RPMI8226 (cell line): ENCODE results near the gene TRIM52.

Source experiments
- DNase-seq: peaks from one replicate; pipeline ENCODE4 v3.0.0-alpha.2; 2015

The TRIM52 gene

GRCh38 chr5:181255836-181256578 lies 4.9 kb downstream of the TRIM52 start:
- no peak for DNase-seq

GRCh38 chr5:181255276-181255675 lies 5.7 kb downstream of the TRIM52 start:
- DNase-seq, result no peak

- peak; percentile 8 for DNase-seq
Observed at GRCh38 chr5:181248277-181248676, 12.7 kb downstream of the TRIM52 start.

- DNase-seq, result peak; percentile 84
Observed at GRCh38 chr5:181246276-181247049, 14.5 kb downstream of the TRIM52 start.

- DNase-seq, result peak; percentile 43
Observed at GRCh38 chr5:181245427-181246275, 15.3 kb downstream of the TRIM52 start.

- peak; percentile 92 for DNase-seq
Observed at GRCh38 chr5:181243564-181244343, 17.2 kb downstream of the TRIM52 start, which contains the start of gene RACK1. Gene RACK1 (minus strand): TSS chr5:181243906. CDS start chr5:181243800, 106 bp downstream.

GRCh38 chr5:181243018-181243563 lies 17.9 kb downstream of the TRIM52 start:
- peak; percentile 29 for DNase-seq

- DNase-seq, result no peak
Observed at GRCh38 chr5:181242031-181242451, 18.9 kb downstream of the TRIM52 start.

- DNase-seq, result peak; percentile 59
Observed at GRCh38 chr5:181241393-181241975, 19.5 kb downstream of the TRIM52 start.

- DNase-seq, result no peak
Observed at GRCh38 chr5:181239062-181239663, 21.8 kb downstream of the TRIM52 start.

GRCh38 chr5:181237729-181238385 lies 23.1 kb downstream of the TRIM52 start:
- no peak for DNase-seq

GRCh38 chr5:181236954-181237641 lies 23.8 kb downstream of the TRIM52 start:
- DNase-seq, result no peak

GRCh38 chr5:181236471-181236870 lies 24.5 kb downstream of the TRIM52 start:
- no peak for DNase-seq

GRCh38 chr5:181235689-181236366 lies 25.1 kb downstream of the TRIM52 start:
- no peak for DNase-seq

GRCh38 chr5:181235323-181235688 lies 25.6 kb downstream of the TRIM52 start:
- no peak for DNase-seq

GRCh38 chr5:181234455-181235306 lies 26.3 kb downstream of the TRIM52 start:
- DNase-seq, result peak; percentile 18

- DNase-seq, result no peak
Observed at GRCh38 chr5:181233801-181234454, 27.0 kb downstream of the TRIM52 start.
